Measurements from ENCODE around the gene DHX57. TPM values are rescaled to one million over a fixed set of nuclear protein-coding genes. Genes with fewer than 3 reads are reported as not detected.

The DHX57 gene
- total and polyA plus RNA-seq, 2 donors (not counting 3 experiments of a cell fraction or from before 2014, with no cell fraction given), result 8.7 to 28.2 TPM

DNA sequence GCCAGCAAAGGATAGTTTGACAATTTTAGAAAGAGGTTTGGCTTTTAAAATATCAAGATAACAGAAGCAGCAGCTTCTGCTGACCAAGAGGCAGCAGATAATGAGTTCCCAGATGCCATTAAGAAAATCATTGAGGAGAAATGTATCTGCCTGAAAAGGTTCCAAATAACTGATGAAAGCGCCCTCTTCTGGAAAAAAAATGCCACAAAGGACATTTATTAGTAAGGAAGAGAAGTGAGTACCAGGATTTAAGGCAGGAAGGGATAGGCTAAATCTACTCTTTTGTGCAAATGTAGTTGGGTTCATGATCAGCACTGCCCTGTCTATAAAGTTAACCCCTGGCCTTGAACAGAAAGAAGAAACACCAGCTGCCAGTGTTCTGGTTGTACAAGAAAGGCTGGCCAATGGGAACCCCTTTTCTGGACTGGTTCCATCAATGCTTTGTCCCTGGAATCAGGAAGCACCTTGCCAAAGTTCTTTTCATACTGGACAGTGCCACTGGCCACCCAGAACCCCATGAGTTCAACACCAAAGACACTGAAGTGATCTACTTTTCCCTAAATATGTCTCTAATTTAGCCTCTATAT is 40.6 kb downstream of the DHX57 start:
- no peak for TF ChIP-seq MYC (IDR thresholded peaks at IDR 0.05; ENCODE audit: low read depth, low read length)
- TF ChIP-seq, protein P1, sequence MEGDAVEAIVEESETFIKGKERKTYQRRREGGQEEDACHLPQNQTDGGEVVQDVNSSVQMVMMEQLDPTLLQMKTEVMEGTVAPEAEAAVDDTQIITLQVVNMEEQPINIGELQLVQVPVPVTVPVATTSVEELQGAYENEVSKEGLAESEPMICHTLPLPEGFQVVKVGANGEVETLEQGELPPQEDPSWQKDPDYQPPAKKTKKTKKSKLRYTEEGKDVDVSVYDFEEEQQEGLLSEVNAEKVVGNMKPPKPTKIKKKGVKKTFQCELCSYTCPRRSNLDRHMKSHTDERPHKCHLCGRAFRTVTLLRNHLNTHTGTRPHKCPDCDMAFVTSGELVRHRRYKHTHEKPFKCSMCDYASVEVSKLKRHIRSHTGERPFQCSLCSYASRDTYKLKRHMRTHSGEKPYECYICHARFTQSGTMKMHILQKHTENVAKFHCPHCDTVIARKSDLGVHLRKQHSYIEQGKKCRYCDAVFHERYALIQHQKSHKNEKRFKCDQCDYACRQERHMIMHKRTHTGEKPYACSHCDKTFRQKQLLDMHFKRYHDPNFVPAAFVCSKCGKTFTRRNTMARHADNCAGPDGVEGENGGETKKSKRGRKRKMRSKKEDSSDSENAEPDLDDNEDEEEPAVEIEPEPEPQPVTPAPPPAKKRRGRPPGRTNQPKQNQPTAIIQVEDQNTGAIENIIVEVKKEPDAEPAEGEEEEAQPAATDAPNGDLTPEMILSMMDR (IDR thresholded peaks at IDR 0.05; ENCODE audit: extremely low read depth in 1 of 2, insufficient read depth in 1 of 2, low read depth in 1 of 2, low read length in 2 of 2), result peak; percentile 17 to 35
- Histone ChIP-seq H3K27ac (ENCODE audit: insufficient read depth, low read depth, low read length) (no peak overlapping the region), H3K79me2 (ENCODE audit: control insufficient read depth, insufficient read depth, low read length) (no peaks in the 10 kb centered on the region), H3K4me3 (replicated peaks in 1 of 3; ENCODE audit: insufficient read depth in 1 of 3, low read depth in 1 of 3, low read length in 3 of 3) (no peak overlapping the region), H3K9me1 (replicated peaks; ENCODE audit: control insufficient read depth, extremely low read depth, insufficient read depth, low read length) (no peaks in the 10 kb centered on the region), H3K36me3 (ENCODE audit: control insufficient read depth in 2 of 2, extremely low read depth in 1 of 2, insufficient read depth in 2 of 2, low read length in 2 of 2) (peaks cover 0 to 2% of the 10 kb centered on the region in 2 experiments), H4K20me1 (replicated peaks; ENCODE audit: control insufficient read depth, extremely low read depth, insufficient read depth, low read length) (no peaks in the 10 kb centered on the region), H3K27me3 (ENCODE audit: control insufficient read depth in 2 of 2, insufficient read depth in 2 of 2, low read length in 2 of 2) (no peaks in the 10 kb centered on the region), H3K9me3 (replicated peaks; ENCODE audit: control insufficient read depth, insufficient read depth, low read length) (no peaks in the 10 kb centered on the region), H3K4me2 (ENCODE audit: insufficient read depth, low read length) (no peak overlapping the region), H3K4me1 (ENCODE audit: control insufficient read depth, extremely low read depth, insufficient read depth, low read length) (no peaks in the 10 kb centered on the region), H2AFZ (ENCODE audit: low read depth, low read length) (no peak overlapping the region), H3K9ac (replicated peaks; ENCODE audit: extremely low read depth, insufficient read depth, low read length) (no peak overlapping the region)
- FAIRE-seq (peak; percentile 31), DNase-seq (ENCODE audit: low read depth, low spot score) (peak; percentile 40)
- intact Hi-C loops (cut with micrococcal nuclease) (loop anchor here (1.0 to 2.0 kb wide), 3 partner anchors 84 to 520 kb away; partner anchors contain the start of gene SRSF7), dilution Hi-C loops (cut with MboI; ENCODE audit: extremely low pct_ligation_motif_present, low sequenced_read_pairs) (no loop called here)
- ChIA-PET POLR2A (interaction anchor here (1.5 kb wide), 1 partner anchor 84 kb away, joined by 8 read pairs; the partner anchor contains the start of gene SRSF7), CTCF (interaction anchor here (0.6 to 2.5 kb wide), 11 partner anchors 9 to 253 kb away, joined by 3 to 14 read pairs (median 4); partner anchors contain the start of gene SRSF7)
- BruUV-seq (replicated peaks), result no TSS peak

DNA sequence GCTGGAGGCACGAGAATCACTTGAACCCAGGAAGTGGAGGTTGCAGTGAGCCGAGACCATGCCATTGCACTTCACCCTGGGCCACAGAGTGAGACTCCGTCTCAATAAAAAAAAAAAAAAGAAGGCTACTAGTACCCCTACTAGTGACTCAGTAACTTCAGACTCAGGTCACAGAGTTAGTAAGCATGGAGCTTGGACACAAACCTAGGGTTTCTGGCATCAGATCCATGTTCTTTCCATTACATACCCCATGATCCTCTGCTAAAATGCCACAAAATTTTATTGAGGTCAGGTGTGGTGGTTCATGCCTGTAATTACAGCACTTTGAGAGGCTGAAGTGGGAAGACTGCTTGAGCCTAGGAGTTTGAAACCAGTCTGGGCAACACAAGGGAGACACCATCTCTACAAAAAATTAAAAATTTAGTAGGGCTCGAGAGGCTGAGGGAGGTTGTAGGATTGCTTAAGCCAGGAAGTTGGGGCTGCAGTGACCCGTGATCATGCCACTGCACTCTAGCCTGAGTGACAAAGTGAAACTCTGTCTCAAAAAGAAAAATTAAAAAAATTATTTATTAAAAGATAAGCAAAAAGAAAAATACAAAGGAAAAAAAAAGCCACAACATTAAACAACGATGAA is 45.1 kb downstream of the DHX57 start:
- no peak for FAIRE-seq
- H3K36me3 ChIP-seq (ENCODE audit: control insufficient read depth in 2 of 2, extremely low read depth in 1 of 2, insufficient read depth in 2 of 2, low read length in 2 of 2), result peaks cover 0 to 2% of the 10 kb centered on the region in 2 experiments
- dilution Hi-C loops (cut with MboI; ENCODE audit: extremely low pct_ligation_motif_present, low sequenced_read_pairs) (no loop called here), intact Hi-C loops (cut with micrococcal nuclease) (no loop called here)
- no peak overlapping the region for H3K4me3 ChIP-seq (replicated peaks in 1 of 3; ENCODE audit: insufficient read depth in 1 of 3, low read depth in 1 of 3, low read length in 3 of 3)
- no peaks in the 10 kb centered on the region for H3K79me2 ChIP-seq (ENCODE audit: control insufficient read depth, insufficient read depth, low read length)
- no peak overlapping the region for H2AFZ ChIP-seq (ENCODE audit: low read depth, low read length)
- no peaks in the 10 kb centered on the region for H3K4me1 ChIP-seq (ENCODE audit: control insufficient read depth, extremely low read depth, insufficient read depth, low read length)
- H3K4me2 ChIP-seq (ENCODE audit: insufficient read depth, low read length), result no peak overlapping the region
- no peak for DNase-seq (ENCODE audit: low read depth, low spot score)
- BruUV-seq (replicated peaks), result no TSS peak
- H3K27ac ChIP-seq (ENCODE audit: insufficient read depth, low read depth, low read length), result no peak overlapping the region
- TF ChIP-seq EZH2 (IDR thresholded peaks at IDR 0.05; ENCODE audit: borderline replicate concordance, low read depth, low read length, severe bottlenecking) (no peak), JUN (IDR thresholded peaks at IDR 0.05; ENCODE audit: borderline replicate concordance, insufficient read depth, insufficient read length, low read depth) (no peak), POLR2AphosphoS5 (IDR thresholded peaks at IDR 0.05; ENCODE audit: insufficient read depth, low read depth, low read length) (no peak), GATA2 (IDR thresholded peaks at IDR 0.05; ENCODE audit: insufficient read depth, insufficient read length, low read depth, low read length) (no peak), FOS (IDR thresholded peaks at IDR 0.05; ENCODE audit: borderline replicate concordance, insufficient read depth, low read length) (no peak), POLR2A (IDR thresholded peaks at IDR 0.05; ENCODE audit: low read depth, low read length) (no peak), MYC (IDR thresholded peaks at IDR 0.05; ENCODE audit: low read depth, low read length) (no peak)
- TF ChIP-seq, protein P2, sequence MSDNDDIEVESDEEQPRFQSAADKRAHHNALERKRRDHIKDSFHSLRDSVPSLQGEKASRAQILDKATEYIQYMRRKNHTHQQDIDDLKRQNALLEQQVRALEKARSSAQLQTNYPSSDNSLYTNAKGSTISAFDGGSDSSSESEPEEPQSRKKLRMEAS (IDR thresholded peaks at IDR 0.05; ENCODE audit: insufficient read depth, insufficient read length), result no peak
- TF ChIP-seq, protein P1 (IDR thresholded peaks at IDR 0.05; ENCODE audit: extremely low read depth in 1 of 2, insufficient read depth in 1 of 2, low read depth in 1 of 2, low read length in 2 of 2), result no peak
- no peaks in the 10 kb centered on the region for H3K9me3 ChIP-seq (replicated peaks; ENCODE audit: control insufficient read depth, insufficient read depth, low read length)
- no peaks in the 10 kb centered on the region for H3K27me3 ChIP-seq (ENCODE audit: control insufficient read depth in 2 of 2, insufficient read depth in 2 of 2, low read length in 2 of 2)
- no peaks in the 10 kb centered on the region for H3K9me1 ChIP-seq (replicated peaks; ENCODE audit: control insufficient read depth, extremely low read depth, insufficient read depth, low read length)
- H3K9ac ChIP-seq (replicated peaks; ENCODE audit: extremely low read depth, insufficient read depth, low read length), result no peak overlapping the region
- H4K20me1 ChIP-seq (replicated peaks; ENCODE audit: control insufficient read depth, extremely low read depth, insufficient read depth, low read length), result no peaks in the 10 kb centered on the region
- POLR2A ChIA-PET, result no interaction called here
- CTCF ChIA-PET, result no interaction called here
